ENCODE data around the gene FGF11.

DNA sequence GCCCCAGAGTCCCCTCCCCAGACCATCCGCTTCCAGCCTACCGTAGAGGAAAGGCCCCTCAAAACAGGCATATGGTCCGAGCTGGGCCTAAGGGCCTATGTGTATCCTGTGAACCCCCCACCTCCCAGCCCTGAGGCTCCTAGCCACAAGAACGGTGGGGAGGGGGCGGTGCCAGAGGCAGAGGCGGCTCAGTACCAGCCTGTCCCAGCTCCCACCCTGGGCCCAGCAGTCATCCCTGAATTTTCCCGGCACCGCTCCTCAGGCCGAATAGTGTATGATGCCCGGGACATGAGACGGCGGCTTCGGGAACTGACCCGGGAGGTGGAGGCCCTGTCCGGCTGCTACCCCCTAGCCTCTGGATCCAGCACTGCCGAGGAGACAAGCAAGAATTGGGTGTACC lies 18.1 kb upstream of the FGF11 start:
- TF ChIP-seq FOXK2 (IDR thresholded peaks at IDR 0.05) = no peak
- TF ChIP-seq SP1 (IDR thresholded peaks at IDR 0.05) = no peak
- no peak for TF ChIP-seq NFRKB (IDR thresholded peaks at IDR 0.05)
- no peak for TF ChIP-seq LEF1 (IDR thresholded peaks at IDR 0.05; ENCODE audit: borderline replicate concordance)
- TF ChIP-seq ZNF384 (IDR thresholded peaks at IDR 0.05) = no peak
- TF ChIP-seq SUZ12 (IDR thresholded peaks at IDR 0.05) = no peak
- TF ChIP-seq FOXA1 (IDR thresholded peaks at IDR 0.05) = no peak

All from HEK293T (cell line).